OCI-LY1 (cell line): Measurements from ENCODE around the gene BICD2.

ENCODE experiments used
- EZH2 ChIP-seq: fragments of 200-600 bp; sonication (generic), shearing (Covaris generic); IDR thresholded peaks from 2 replicates; pipeline ENCODE4 v1.8.0; 2017; ENCODE audit warnings: borderline replicate concordance, mixed run types, mild to moderate bottlenecking, antibody characterized with exemption, low read length, moderate library complexity, mixed read lengths
- TF ChIP-seq, protein P1 (sequence below): fragments of 200-600 bp; sonication (generic), shearing (Covaris generic); IDR thresholded peaks from 2 replicates; pipeline ENCODE4 v1.5.1; 2017; ENCODE audit warnings: mild to moderate bottlenecking, antibody characterized with exemption, low read length, moderate library complexity, mixed read lengths

DNA sequence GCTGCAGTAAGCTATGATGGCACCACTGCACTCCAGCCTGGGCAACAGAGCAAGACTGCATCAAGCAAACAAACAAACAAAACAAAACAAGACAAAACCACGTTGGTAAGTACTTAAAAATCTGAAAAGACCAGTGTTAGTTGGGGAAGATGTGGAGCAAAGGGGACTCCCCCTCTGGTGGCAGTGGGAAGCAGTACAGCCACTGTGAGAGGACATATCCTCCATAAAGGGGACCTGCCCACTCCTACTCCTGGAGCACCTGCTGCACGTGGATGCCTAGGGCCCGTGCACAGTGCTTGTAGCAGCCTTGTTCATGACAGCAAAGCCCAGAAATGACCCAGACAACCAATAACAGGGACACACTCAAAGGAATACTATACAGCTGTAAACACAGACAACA lies 77.7 kb downstream of the BICD2 start:
- TF ChIP-seq, protein P1, sequence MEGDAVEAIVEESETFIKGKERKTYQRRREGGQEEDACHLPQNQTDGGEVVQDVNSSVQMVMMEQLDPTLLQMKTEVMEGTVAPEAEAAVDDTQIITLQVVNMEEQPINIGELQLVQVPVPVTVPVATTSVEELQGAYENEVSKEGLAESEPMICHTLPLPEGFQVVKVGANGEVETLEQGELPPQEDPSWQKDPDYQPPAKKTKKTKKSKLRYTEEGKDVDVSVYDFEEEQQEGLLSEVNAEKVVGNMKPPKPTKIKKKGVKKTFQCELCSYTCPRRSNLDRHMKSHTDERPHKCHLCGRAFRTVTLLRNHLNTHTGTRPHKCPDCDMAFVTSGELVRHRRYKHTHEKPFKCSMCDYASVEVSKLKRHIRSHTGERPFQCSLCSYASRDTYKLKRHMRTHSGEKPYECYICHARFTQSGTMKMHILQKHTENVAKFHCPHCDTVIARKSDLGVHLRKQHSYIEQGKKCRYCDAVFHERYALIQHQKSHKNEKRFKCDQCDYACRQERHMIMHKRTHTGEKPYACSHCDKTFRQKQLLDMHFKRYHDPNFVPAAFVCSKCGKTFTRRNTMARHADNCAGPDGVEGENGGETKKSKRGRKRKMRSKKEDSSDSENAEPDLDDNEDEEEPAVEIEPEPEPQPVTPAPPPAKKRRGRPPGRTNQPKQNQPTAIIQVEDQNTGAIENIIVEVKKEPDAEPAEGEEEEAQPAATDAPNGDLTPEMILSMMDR, result peak; percentile 37; the same call in 1 of the 2 replicates
- TF ChIP-seq EZH2, result no peak
